Aortic smooth muscle cell (primary cell): Measurements from ENCODE around the gene TRPV3. TPM values are rescaled to one million over a fixed set of nuclear protein-coding genes. Genes with fewer than 3 reads are reported as not detected.

ENCODE experiments used
- total RNA-seq: library from RNA; depleted of rRNA; stranded (reverse); fragments of >200 nt; gene quantifications from 2 replicates; pipeline ENCODE4 v1.2.3, GENCODE V29; 2014

Gene TRPV3
- total RNA-seq = 0.53 and 0.68 TPM in 2 replicates

DNA sequence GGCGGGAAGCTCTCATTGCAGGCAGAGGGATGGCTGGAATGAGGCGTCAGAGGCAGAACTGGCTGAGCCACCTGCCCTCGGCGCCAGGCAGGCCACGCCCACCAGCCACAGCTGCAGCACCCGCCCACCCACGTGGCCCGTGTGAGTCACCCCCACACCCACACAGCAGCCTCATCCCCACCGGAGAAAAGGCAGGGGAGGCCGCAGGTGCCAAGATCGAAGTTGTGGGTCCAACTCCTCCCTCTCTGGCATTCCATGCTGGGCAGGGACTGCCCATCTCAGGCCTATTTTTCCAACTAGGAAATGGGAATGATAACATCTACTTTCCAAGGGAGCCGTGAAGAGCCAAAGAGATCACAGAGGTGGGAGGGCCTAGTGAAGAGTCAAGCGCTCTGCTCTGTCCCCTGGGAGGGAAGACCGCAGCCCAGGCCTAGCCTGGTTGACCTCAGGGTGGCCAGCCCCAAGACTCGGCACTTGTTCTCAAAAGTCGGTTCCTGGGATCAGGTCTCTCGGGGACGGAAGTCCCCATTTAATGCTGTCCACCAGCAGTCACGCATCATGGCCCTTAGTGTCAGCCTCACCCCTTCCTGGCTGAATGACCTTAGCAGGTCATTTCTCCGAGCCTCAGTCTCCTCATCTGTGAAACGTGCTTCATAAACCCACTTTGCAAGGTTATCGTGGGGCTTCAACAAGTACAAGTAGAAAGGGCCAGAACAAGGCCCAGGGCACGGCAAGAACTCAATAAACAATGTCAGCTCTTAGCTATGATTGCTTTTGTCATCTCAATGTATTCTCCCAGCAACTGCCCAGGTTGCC is at the start of gene TRPV3:
TRPV3 (minus strand) TSS at position 45 of the 816 bp plus-strand sequence. CDS start 2,962 bp downstream, outside the sequence.

GRCh38 chr17:3475812-3476610 is 81.6 kb downstream of the TRPV3 start, which contains the start of gene ASPA:
Gene ASPA (plus strand): TSS chr17:3475997. CDS start chr17:3476160, 163 bp downstream.

GRCh38 chr17:3471599-3471998 is 86.0 kb downstream of the TRPV3 start, which contains the start of gene SPATA22:
Gene SPATA22 (minus strand): TSS chr17:3471819. CDS start chr17:3469325, 2,494 bp downstream.

Other genes starting within 250 kb of the TRPV3 start
- gene OR3A2, start 171.5 kb downstream of the TRPV3 start, total RNA-seq = 0.06 TPM in 1 of 2 replicates, not detected in the other
- gene OR1E1, start 159.4 kb downstream of the TRPV3 start, total RNA-seq = not detected in 2 replicates
- gene OR3A3, start 146.4 kb downstream of the TRPV3 start, total RNA-seq = not detected in 2 replicates
- not detected in 2 replicates for gene OR1E2, start 124.0 kb downstream of the TRPV3 start, total RNA-seq
- 0.87 TPM in 1 of 2 replicates, not detected in the other for gene SPATA22, start 86.0 kb downstream of the TRPV3 start, total RNA-seq
- 0.06 and 0.13 TPM in 2 replicates for gene ASPA, start 81.8 kb downstream of the TRPV3 start, total RNA-seq
- 0.92 and 1.2 TPM in 2 replicates for gene TRPV1, start 51.6 kb upstream of the TRPV3 start, total RNA-seq
- gene SHPK, start 78.4 kb upstream of the TRPV3 start, total RNA-seq = 8.5 and 9.6 TPM in 2 replicates
- gene CTNS, start 78.9 kb upstream of the TRPV3 start, total RNA-seq = 12.4 and 19.2 TPM in 2 replicates
- 130 and 142 TPM in 2 replicates for gene TAX1BP3, start 110.8 kb upstream of the TRPV3 start, total RNA-seq
- 12.3 and 15.2 TPM in 2 replicates for gene EMC6, start 111.0 kb upstream of the TRPV3 start, total RNA-seq
- 1.3 and 1.5 TPM in 2 replicates for gene P2RX5, start 138.3 kb upstream of the TRPV3 start, total RNA-seq
- gene HASPIN, start 166.1 kb upstream of the TRPV3 start, total RNA-seq = 2.7 and 3.8 TPM in 2 replicates
- gene ITGAE, start 243.4 kb upstream of the TRPV3 start, total RNA-seq = 19.5 and 19.7 TPM in 2 replicates